NCI-H82 (cell line): ENCODE data around the gene C16orf74.

Source experiments
- DNase-seq: peaks from one replicate; lab custom pipeline; 2025; lab: John Stamatoyannopoulos, UW

Gene C16orf74

GRCh38 chr16:85674418-85674755, 76.5 kb downstream of the C16orf74 start:
- peak; percentile 39 for DNase-seq

- DNase-seq = peak; percentile 51
Observed at GRCh38 chr16:85673529-85674417, 77.1 kb downstream of the C16orf74 start.

GRCh38 chr16:85670840-85671239, 80.1 kb downstream of the C16orf74 start:
- no peak for DNase-seq

GRCh38 chr16:85668676-85669424, 82.0 kb downstream of the C16orf74 start:
- DNase-seq = no peak

GRCh38 chr16:85667841-85668413, 83.0 kb downstream of the C16orf74 start:
- DNase-seq = peak; percentile 28

GRCh38 chr16:85667261-85667660, 83.6 kb downstream of the C16orf74 start:
- no peak for DNase-seq

- no peak for DNase-seq
Observed at GRCh38 chr16:85665929-85666328, 85.0 kb downstream of the C16orf74 start.

GRCh38 chr16:85665373-85665740, 85.5 kb downstream of the C16orf74 start:
- no peak for DNase-seq

- DNase-seq = no peak
Observed at GRCh38 chr16:85664580-85665372, 86.1 kb downstream of the C16orf74 start.

GRCh38 chr16:85663891-85664321, 87.0 kb downstream of the C16orf74 start:
- DNase-seq = no peak

GRCh38 chr16:85662976-85663830, 87.7 kb downstream of the C16orf74 start:
- no peak for DNase-seq

GRCh38 chr16:85662482-85662812, 88.4 kb downstream of the C16orf74 start:
- no peak for DNase-seq

- DNase-seq = no peak
Observed at GRCh38 chr16:85661740-85662481, 89.0 kb downstream of the C16orf74 start.

GRCh38 chr16:85660843-85661739, 89.8 kb downstream of the C16orf74 start:
- DNase-seq = no peak

- peak; percentile 80 for DNase-seq
Observed at GRCh38 chr16:85659805-85660511, 90.9 kb downstream of the C16orf74 start.

- DNase-seq = no peak
Observed at GRCh38 chr16:85659336-85659735, 91.6 kb downstream of the C16orf74 start.

- DNase-seq = no peak
Observed at GRCh38 chr16:85658504-85659326, 92.2 kb downstream of the C16orf74 start.

GRCh38 chr16:85657996-85658395, 92.9 kb downstream of the C16orf74 start:
- no peak for DNase-seq
